Endothelial cell (in vitro differentiated cells): ENCODE results near the gene DCTD. TPM values are rescaled to one million over a fixed set of nuclear protein-coding genes. Genes with fewer than 3 reads are reported as not detected.

Source experiments
- DNase-seq: peaks from one replicate; pipeline ENCODE4 v3.0.0; 2021; ENCODE audit warnings: low spot score
- H3K27ac Mint-ChIP-seq: one replicate; pipeline ENCODE4 v1.8.0; 2021; ENCODE audit warnings: mixed read lengths, inconsistent platforms; ENCODE audit not compliant: unreplicated experiment
- H3K27me3 Mint-ChIP-seq: one replicate; pipeline ENCODE4 v1.8.0; 2021; ENCODE audit warnings: mild to moderate bottlenecking, moderate library complexity, mixed read lengths, inconsistent platforms; ENCODE audit not compliant: unreplicated experiment
- H3K36me3 Mint-ChIP-seq: one replicate; pipeline ENCODE4 v1.8.0; 2021; ENCODE audit warnings: mild to moderate bottlenecking, low read depth, mixed read lengths, inconsistent platforms; ENCODE audit not compliant: unreplicated experiment
- H3K4me1 Mint-ChIP-seq: one replicate; pipeline ENCODE4 v1.8.0; 2021; ENCODE audit warnings: mild to moderate bottlenecking, mixed read lengths, inconsistent platforms; ENCODE audit not compliant: unreplicated experiment
- H3K4me3 Mint-ChIP-seq: one replicate; pipeline ENCODE4 v1.8.0; 2021; ENCODE audit warnings: mild to moderate bottlenecking, mixed read lengths, inconsistent platforms; ENCODE audit not compliant: unreplicated experiment
- H3K9me3 Mint-ChIP-seq: one replicate; pipeline ENCODE4 v1.8.0; 2021; ENCODE audit warnings: mixed read lengths, inconsistent platforms; ENCODE audit not compliant: unreplicated experiment
- total RNA-seq: library from RNA; stranded (reverse); fragmentation: NEBNext Ultra II Directional; extraction: Animal tissue kit (Norgen Biotek cat#: 25700); gene quantifications from one replicate; pipeline ENCODE4 v1.2.1, GENCODE V29; 2021; ENCODE audit not compliant: unreplicated experiment
- TF ChIP-seq, protein P1 (sequence below): fragments of 200-600 bp; sonication (generic); IDR thresholded peaks from one replicate; pipeline ENCODE4 v1.5.0; 2021; ENCODE audit warnings: antibody characterized with exemption; ENCODE audit not compliant: unreplicated experiment

The DCTD gene
- total RNA-seq, 1 donor from 2014 or later: 115 TPM

DNA sequence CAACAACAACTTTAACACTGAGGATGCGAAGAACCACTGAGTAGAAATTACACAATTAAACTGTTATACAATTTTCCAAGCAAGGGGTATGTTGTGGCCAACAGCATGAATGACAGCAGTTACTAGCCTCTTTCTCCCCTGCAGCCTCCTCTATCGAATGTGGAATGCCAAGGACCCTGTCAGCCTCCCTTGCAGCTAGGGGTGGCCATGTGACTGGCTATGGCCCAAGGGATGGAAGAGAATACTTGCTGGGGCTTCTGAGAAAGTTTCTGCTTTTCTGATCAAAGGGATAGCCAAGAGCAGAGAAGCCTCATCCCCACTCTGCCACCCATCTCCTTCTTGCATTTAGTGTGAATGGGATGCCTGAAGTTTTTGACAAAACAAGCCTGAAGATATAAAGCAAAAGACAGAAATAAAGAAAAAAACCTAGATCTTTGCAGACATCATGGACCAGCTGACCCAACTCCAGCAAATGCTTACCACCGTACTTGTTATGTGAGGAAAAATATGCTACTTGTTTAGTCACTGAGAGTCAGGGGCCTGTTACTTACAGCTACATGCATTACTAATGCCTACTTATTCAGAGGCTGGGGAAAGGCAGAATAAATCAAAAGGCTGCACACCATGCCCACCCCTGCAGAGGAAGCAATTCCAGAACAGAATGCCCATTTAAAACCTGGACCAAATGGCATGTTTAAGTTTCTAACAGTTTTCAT is 32.0 kb downstream of the DCTD start:
- Mint-ChIP-seq H3K4me1 (peaks cover 5% of the 10 kb centered on the region), H3K36me3 (peaks cover 60% of the 10 kb centered on the region), H3K27me3 (no peaks in the 10 kb centered on the region), H3K4me3 (peak overlapping the region; percentile 19), H3K9me3 (no peaks in the 10 kb centered on the region), H3K27ac (no peak overlapping the region)
- TF ChIP-seq, protein P1, sequence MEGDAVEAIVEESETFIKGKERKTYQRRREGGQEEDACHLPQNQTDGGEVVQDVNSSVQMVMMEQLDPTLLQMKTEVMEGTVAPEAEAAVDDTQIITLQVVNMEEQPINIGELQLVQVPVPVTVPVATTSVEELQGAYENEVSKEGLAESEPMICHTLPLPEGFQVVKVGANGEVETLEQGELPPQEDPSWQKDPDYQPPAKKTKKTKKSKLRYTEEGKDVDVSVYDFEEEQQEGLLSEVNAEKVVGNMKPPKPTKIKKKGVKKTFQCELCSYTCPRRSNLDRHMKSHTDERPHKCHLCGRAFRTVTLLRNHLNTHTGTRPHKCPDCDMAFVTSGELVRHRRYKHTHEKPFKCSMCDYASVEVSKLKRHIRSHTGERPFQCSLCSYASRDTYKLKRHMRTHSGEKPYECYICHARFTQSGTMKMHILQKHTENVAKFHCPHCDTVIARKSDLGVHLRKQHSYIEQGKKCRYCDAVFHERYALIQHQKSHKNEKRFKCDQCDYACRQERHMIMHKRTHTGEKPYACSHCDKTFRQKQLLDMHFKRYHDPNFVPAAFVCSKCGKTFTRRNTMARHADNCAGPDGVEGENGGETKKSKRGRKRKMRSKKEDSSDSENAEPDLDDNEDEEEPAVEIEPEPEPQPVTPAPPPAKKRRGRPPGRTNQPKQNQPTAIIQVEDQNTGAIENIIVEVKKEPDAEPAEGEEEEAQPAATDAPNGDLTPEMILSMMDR: no peak
- no peak for DNase-seq

DNA sequence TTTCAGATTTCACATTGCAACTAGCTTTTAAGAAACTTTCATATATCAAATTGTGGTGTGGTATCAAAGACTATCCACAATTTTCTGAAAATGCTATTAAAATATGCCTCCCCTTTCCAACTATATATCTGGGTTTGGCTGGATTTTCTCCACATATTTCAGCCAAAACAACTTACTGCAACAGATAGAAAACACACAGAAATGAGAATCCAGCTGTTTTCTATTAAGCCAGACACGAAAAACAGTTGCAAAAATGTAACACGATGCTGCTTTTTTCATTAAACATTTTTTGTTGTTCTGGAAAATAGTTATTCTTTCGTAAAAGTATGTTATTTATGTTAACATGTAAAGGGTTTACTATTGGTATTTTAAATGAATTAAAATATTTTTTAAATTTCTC is 33.1 kb downstream of the DCTD start:
- no peaks in the 10 kb centered on the region for H3K27me3 Mint-ChIP-seq
- TF ChIP-seq, protein P1: no peak
- no peaks in the 10 kb centered on the region for H3K9me3 Mint-ChIP-seq
- peaks cover 5% of the 10 kb centered on the region for H3K4me1 Mint-ChIP-seq
- peaks cover 56% of the 10 kb centered on the region for H3K36me3 Mint-ChIP-seq
- no peak overlapping the region for H3K4me3 Mint-ChIP-seq
- DNase-seq: no peak
- H3K27ac Mint-ChIP-seq: no peak overlapping the region

DNA sequence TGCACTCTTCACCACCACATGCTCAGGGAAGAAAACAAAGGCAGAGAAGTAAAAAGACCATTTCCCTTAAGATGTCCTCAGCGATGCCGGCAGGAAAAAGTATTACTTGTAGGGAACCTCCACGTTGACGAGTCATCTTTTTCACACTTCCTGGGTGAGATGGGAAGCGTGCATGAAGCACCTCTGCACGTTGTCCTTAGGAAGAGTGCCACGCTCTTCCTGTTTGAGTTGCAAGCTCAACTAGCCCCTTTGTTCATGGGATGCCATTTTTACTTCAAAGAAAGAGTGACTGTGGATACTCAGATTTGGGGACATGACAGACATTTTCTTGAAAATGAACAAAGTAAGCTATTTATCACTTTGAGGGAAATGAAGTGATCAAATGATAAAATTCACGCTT is 33.8 kb downstream of the DCTD start:
- TF ChIP-seq, protein P1: no peak
- H3K4me1 Mint-ChIP-seq: peaks cover 5% of the 10 kb centered on the region
- no peak for DNase-seq
- no peak overlapping the region for H3K27ac Mint-ChIP-seq
- no peak overlapping the region for H3K4me3 Mint-ChIP-seq
- H3K27me3 Mint-ChIP-seq: no peaks in the 10 kb centered on the region
- H3K9me3 Mint-ChIP-seq: no peaks in the 10 kb centered on the region
- H3K36me3 Mint-ChIP-seq: peaks cover 53% of the 10 kb centered on the region

DNA sequence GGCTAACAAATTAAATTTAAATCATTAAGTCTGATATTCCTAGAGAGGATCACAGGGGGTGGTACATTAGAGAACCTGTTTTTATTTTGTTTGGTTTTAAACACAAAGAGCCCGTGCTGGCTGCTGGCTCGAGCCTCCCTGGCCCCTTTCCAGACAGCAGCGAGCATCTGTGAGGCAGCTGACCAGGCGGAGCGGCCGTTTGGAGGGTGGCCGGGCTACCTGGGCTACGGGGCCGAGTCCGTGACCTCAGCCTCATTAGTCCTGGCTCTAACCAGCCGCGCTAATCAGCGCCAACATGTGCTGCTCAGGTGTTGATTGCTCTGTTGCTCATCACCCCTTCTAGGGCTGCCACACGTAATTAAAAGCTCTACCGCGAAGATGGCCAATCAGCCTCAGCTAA is 35.3 kb downstream of the DCTD start:
- no peaks in the 10 kb centered on the region for H3K9me3 Mint-ChIP-seq
- peaks cover 5% of the 10 kb centered on the region for H3K4me1 Mint-ChIP-seq
- H3K27me3 Mint-ChIP-seq: no peaks in the 10 kb centered on the region
- TF ChIP-seq, protein P1: no peak
- H3K27ac Mint-ChIP-seq: no peak overlapping the region
- peaks cover 55% of the 10 kb centered on the region for H3K36me3 Mint-ChIP-seq
- DNase-seq: no peak
- no peak overlapping the region for H3K4me3 Mint-ChIP-seq

DNA sequence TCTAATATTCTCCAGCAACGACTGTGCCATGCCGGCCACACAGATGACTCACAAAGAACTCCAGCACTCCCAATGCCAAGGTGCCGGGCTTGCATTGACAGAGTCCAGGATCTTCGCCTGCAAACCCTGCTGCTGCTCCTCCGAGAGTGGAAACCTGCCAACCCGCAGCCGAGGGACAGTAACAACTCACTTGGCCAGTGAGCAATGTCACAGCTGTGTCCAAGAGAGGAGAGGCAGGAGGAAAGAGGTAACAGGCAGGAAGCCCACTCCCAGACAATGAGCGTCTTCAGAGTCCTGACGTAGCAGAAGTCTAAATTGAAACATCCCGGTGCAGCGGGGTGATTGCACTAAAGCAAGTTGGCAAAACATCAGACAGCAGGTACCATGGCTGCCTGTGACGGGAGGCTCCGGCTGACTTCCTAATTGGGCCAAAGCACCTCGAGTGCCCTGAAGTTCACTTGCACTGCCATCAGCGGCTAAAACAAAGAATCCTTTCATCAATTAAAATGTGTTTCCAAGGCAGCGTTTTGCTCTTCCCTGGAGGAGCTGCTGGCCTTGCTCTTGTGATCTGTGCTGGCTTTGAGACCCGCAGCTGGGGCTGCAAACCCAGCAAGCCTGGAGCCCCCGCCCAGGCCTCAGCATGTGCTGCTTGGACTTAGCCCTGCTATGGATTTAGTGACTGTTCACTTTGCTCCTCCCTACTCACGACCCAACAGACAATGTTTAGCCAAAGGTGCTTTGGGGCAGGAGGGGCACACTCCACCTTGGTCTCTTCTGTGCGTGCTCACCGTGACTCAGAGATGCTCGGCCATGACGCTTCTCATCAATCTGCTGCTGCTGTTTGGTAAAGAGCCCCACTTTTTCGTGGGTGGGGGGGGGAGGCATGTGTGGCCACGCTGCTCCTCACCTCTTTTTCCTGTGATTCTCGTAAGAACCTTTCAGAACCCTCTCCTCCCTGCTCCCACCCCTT is 36.5 kb downstream of the DCTD start:
- Mint-ChIP-seq H3K27me3 (no peaks in the 10 kb centered on the region), H3K4me3 (no peak overlapping the region), H3K27ac (peak overlapping the region; percentile 52), H3K36me3 (peaks cover 44% of the 10 kb centered on the region), H3K4me1 (peaks cover 5% of the 10 kb centered on the region), H3K9me3 (no peaks in the 10 kb centered on the region)
- no peak for DNase-seq
- TF ChIP-seq, protein P1: no peak
